ENCODE results near the gene ARID3C. TPM values are rescaled to one million over a fixed set of nuclear protein-coding genes. Genes with fewer than 3 reads are reported as not detected.
"Not testable (repeated sequence)": the region's sequence is repeated elsewhere in the genome, so short reads cannot be mapped to it uniquely, and the experiment has no call there.

The ARID3C gene
- total RNA-seq, 4 donors from 2014 or later, result not detected

- ATAC-seq, result no peak
- H3K9me3 ChIP-seq, result no peaks in the 10 kb centered on the region
- no peak overlapping the region for H3K27ac ChIP-seq
- TF ChIP-seq, protein P1, sequence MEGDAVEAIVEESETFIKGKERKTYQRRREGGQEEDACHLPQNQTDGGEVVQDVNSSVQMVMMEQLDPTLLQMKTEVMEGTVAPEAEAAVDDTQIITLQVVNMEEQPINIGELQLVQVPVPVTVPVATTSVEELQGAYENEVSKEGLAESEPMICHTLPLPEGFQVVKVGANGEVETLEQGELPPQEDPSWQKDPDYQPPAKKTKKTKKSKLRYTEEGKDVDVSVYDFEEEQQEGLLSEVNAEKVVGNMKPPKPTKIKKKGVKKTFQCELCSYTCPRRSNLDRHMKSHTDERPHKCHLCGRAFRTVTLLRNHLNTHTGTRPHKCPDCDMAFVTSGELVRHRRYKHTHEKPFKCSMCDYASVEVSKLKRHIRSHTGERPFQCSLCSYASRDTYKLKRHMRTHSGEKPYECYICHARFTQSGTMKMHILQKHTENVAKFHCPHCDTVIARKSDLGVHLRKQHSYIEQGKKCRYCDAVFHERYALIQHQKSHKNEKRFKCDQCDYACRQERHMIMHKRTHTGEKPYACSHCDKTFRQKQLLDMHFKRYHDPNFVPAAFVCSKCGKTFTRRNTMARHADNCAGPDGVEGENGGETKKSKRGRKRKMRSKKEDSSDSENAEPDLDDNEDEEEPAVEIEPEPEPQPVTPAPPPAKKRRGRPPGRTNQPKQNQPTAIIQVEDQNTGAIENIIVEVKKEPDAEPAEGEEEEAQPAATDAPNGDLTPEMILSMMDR (IDR thresholded peaks at IDR 0.05), result no peak
- no peak for TF ChIP-seq EP300 (IDR thresholded peaks at IDR 0.05)
- no peak for TF ChIP-seq POLR2A (IDR thresholded peaks at IDR 0.05)
- no peak for TF ChIP-seq POLR2AphosphoS5 (IDR thresholded peaks at IDR 0.05)
- H3K36me3 ChIP-seq, result peaks cover 0 to 19% of the 10 kb centered on the region in 2 donors
- no peak overlapping the region for H3K4me3 ChIP-seq
- H3K27me3 ChIP-seq, result no peaks in the 10 kb centered on the region
- H3K4me1 ChIP-seq, result peaks cover 2 to 32% (median 13%) of the 10 kb centered on the region in 3 donors
Observed at GRCh38 chr9:34644766-34645314, 16.0 kb upstream of the ARID3C start.

- Histone ChIP-seq H3K36me3 (no peaks in the 10 kb centered on the region), H3K4me3 (no peak overlapping the region), H3K4me1 (peaks cover 1 to 26% (median 7%) of the 10 kb centered on the region in 3 donors), H3K27ac (no peak overlapping the region), H3K9me3 (no peaks in the 10 kb centered on the region), H3K27me3 (no peaks in the 10 kb centered on the region)
- 80 to 87% methylated on average over 1 of the region's 1 CpG for WGBS, 2 donors (ENCODE audit: low coverage in 1 of 2)
- no peak for ATAC-seq
- TF ChIP-seq EP300 (IDR thresholded peaks at IDR 0.05), result no peak
- no peak for TF ChIP-seq POLR2A (IDR thresholded peaks at IDR 0.05)
- TF ChIP-seq POLR2AphosphoS5 (IDR thresholded peaks at IDR 0.05), result no peak
- TF ChIP-seq, protein P1 (IDR thresholded peaks at IDR 0.05), result no peak
Observed at GRCh38 chr9:34642679-34643078, 13.8 kb upstream of the ARID3C start.

GRCh38 chr9:34639322-34639721 lies 10.5 kb upstream of the ARID3C start:
- H3K9me3 ChIP-seq, ATAC-seq, H3K27me3 ChIP-seq, H3K4me3 ChIP-seq, H3K27ac ChIP-seq: not testable (repeated sequence)
- H3K36me3 ChIP-seq, result peaks cover 0 to 13% of the 10 kb centered on the region in 2 donors
- WGBS, 2 donors (ENCODE audit: low coverage in 1 of 2), result 74 to 100% methylated on average over 1 to 8 of the region's 8 CpGs
- peaks cover 0 to 40% (median 8%) of the 10 kb centered on the region in 3 donors for H3K4me1 ChIP-seq

- WGBS, 2 donors (ENCODE audit: low coverage in 1 of 2), result 8 to 33% methylated on average over 3 to 5 of the region's 7 CpGs
- Histone ChIP-seq H3K27ac (peak overlapping the region; percentile 18 to 93 (median 89)), H3K4me1 (peaks cover 0 to 47% (median 8%) of the 10 kb centered on the region in 3 donors), H3K27me3 (no peaks in the 10 kb centered on the region), H3K9me3 (no peaks in the 10 kb centered on the region), H3K4me3 (peak overlapping the region; percentile 49 to 85), H3K36me3 (peaks cover 0 to 13% of the 10 kb centered on the region in 2 donors)
- no peak for ATAC-seq
- TF ChIP-seq, protein P1 (IDR thresholded peaks at IDR 0.05), result no peak
- no peak for TF ChIP-seq POLR2A (IDR thresholded peaks at IDR 0.05)
- no peak for TF ChIP-seq EP300 (IDR thresholded peaks at IDR 0.05)
- TF ChIP-seq POLR2AphosphoS5 (IDR thresholded peaks at IDR 0.05), result no peak
Observed at GRCh38 chr9:34638138-34638445, 9.2 kb upstream of the ARID3C start.

GRCh38 chr9:34637356-34638137 lies 8.7 kb upstream of the ARID3C start, which contains the start of gene SIGMAR1:
Gene SIGMAR1, minus strand, starts transcription at chr9:34637787. Its CDS starts 90 bp downstream, at chr9:34637697.
- H3K27me3 ChIP-seq, result no peaks in the 10 kb centered on the region
- WGBS, 2 donors (ENCODE audit: low coverage in 1 of 2), result 0 to 3% methylated on average over 7 to 8 of the region's 74 CpGs
- peak within 1 kb of the TSS; percentile 49 to 85 for H3K4me3 ChIP-seq
- no peak for TF ChIP-seq EP300 (IDR thresholded peaks at IDR 0.05)
- peak; percentile 78 to 85 for TF ChIP-seq POLR2A (IDR thresholded peaks at IDR 0.05)
- TF ChIP-seq, protein P1 (IDR thresholded peaks at IDR 0.05), result peak in 3 of 4 experiments; percentile 18 to 23 (median 22)
- peak; percentile 77 for TF ChIP-seq POLR2AphosphoS5 (IDR thresholded peaks at IDR 0.05)
- H3K27ac ChIP-seq, result peak within 1 kb of the TSS; percentile 18 to 93 (median 89)
- peaks cover 0 to 47% (median 8%) of the 10 kb centered on the region in 3 donors for H3K4me1 ChIP-seq
- peaks cover 0 to 13% of the 10 kb centered on the region in 2 donors for H3K36me3 ChIP-seq
- peak; percentile 98 for ATAC-seq
- no peaks in the 10 kb centered on the region for H3K9me3 ChIP-seq

All from gastroesophageal sphincter (tissue), 4 donors.